OCI-M1 (cell line): ENCODE results near the gene FAM3C.
"Not testable (repeated sequence)": the region's sequence is repeated elsewhere in the genome, so short reads cannot be mapped to it uniquely, and the experiment has no call there.

Experiments
- DNase-seq: peaks from one replicate; lab custom pipeline; 2025; lab: John Stamatoyannopoulos, UW

Gene FAM3C

GRCh38 chr7:121330053-121330833, 65.9 kb downstream of the FAM3C start:
- no peak for DNase-seq

- no peak for DNase-seq
Observed at GRCh38 chr7:121329191-121330052, 66.7 kb downstream of the FAM3C start.

GRCh38 chr7:121328508-121329190, 67.5 kb downstream of the FAM3C start, which contains the start of gene WNT16:
WNT16 (plus strand) TSS chr7:121329000; CDS start chr7:121329293, 293 bp downstream.
- no peak for DNase-seq

DNA sequence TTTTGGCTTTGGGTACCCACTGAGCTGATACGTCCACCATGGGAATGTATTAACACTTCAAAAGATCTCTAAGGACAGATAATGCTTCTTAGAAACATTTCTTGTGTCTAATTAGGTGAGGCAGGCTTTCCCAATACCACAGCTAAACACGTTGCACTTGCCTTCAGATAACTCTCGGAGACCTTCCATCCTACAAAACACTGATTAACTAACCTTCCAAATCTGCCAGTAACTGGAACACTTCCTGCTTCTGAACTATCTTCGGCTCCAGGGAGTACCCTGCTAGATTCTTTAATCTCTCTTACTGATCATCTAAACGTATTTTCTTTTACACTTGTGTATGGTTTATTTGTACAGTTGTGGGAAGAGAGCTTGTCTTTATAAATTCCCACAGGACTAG, 68.4 kb downstream of the FAM3C start:
- DNase-seq = no peak

- DNase-seq = no peak
Observed at GRCh38 chr7:121323515-121324302, 72.4 kb downstream of the FAM3C start.

- no peak for DNase-seq
Observed at GRCh38 chr7:121322460-121322859, 73.6 kb downstream of the FAM3C start.

- not testable (repeated sequence) for DNase-seq
Observed at GRCh38 chr7:121315170-121315569, 80.9 kb downstream of the FAM3C start.

DNA sequence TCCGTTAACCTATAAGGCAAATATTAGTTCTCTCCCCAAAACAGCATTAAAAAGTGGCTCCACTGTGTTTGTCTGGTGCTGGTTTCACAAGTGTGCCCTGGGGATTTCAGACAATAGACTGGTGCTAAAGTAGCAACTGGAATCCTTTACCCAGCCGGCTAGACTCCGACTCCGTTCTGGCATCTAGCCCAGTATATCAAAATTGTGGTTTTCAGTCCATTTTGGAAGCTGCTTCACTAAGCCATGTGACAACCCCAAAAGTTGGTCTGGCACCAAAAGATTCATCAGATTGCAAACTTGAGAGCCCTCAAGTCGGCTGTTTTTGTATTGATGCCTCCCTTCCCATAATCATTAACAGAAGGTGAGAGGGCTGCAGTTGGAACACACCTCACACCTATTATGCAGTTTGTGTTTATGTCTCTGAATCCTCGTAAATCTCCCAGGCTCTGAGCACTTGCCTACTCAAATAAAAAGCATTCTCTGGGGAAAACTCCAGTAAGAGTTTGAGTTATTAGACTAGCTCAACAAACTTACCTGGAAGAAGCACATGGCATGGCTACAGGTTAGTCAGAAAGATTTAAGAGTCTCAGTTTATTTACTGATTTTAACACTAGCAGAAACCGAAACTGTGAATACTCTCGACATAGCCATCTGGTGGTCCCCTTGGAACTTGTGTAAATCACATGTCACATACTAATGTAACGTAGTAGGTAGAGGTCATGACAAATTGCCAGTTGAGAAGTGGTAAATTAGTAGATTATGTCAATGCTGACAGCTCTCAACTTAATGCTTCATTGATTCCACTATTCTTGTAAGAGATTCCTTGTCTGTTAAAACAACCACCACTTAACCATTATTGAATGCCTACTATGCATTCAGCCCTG, 82.1 kb downstream of the FAM3C start:
- peak; percentile 71 for DNase-seq

GRCh38 chr7:121313220-121313792, 82.8 kb downstream of the FAM3C start:
- DNase-seq = no peak

- DNase-seq = no peak
Observed at GRCh38 chr7:121307021-121307574, 89.0 kb downstream of the FAM3C start.

GRCh38 chr7:121306565-121306964, 89.5 kb downstream of the FAM3C start:
- DNase-seq = no peak

DNA sequence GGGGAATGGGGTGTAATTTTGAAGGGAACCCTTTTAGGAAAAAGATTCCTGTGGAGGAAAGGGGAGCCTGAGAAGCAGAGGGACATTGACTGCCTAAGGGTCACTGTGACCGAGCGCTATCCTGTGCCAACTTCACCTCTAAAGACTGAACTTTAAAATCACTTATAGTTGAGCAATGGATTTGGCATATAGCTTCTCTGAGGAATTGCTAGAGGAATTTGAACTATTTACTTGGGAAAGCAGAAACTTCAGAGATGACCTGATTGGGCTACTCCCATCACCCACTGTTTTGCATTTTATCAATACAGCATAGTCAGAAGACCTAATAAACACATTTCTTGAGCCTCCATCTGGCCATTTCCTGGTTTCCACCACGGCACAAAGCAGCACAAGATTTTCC, 91.0 kb downstream of the FAM3C start:
- no peak for DNase-seq

DNA sequence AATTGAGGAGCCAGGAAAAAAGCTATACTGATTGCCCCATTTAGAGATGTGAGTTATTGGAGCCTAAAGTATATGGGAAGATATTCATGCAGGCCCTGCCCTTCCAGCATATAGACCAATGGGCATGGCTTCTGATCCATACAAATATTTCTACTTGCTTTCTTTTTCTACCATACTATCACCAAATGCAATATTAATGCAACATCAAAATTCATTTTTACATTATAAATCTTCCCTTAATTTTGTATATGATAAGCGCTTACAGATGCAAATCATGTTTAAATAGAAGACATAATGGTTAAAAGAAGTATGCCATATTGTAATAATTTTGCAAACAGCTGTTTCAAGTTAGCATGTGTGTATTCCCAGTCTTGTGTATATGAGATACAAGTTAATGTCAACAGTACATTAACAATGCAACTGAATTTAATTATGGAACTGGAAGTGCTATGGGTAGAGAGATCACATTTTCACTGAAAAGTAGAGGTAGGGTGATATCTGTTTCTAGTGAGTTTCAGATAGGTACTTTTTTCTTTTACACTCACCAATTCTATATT, 91.9 kb downstream of the FAM3C start:
- no peak for DNase-seq

- no peak for DNase-seq
Observed at GRCh38 chr7:121303422-121304101, 92.5 kb downstream of the FAM3C start.

DNA sequence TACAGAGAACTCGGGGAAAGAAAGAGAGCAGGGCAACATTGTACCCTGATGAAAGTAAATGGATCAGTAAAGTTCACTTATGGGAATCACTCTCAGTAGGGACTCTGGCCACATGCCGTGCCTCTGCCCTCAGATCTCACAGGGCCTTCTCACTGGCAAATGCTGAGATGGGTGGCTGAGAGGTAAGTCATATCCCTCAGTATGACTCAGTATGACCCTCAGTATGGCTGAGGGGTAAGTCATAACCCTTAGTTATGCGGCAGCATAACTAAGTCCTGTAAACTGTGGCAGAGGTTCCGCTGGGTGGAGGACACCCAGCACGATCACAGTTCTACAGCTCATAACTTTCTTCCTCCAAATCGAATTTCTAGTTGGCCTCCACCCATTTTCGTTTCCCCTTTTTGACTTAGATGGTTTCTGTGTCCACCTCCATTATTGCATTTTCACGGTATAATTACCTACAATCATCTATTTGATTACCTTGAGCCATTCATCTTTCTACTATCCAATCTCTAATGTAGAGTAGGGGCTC, 93.8 kb downstream of the FAM3C start:
- DNase-seq = no peak

DNA sequence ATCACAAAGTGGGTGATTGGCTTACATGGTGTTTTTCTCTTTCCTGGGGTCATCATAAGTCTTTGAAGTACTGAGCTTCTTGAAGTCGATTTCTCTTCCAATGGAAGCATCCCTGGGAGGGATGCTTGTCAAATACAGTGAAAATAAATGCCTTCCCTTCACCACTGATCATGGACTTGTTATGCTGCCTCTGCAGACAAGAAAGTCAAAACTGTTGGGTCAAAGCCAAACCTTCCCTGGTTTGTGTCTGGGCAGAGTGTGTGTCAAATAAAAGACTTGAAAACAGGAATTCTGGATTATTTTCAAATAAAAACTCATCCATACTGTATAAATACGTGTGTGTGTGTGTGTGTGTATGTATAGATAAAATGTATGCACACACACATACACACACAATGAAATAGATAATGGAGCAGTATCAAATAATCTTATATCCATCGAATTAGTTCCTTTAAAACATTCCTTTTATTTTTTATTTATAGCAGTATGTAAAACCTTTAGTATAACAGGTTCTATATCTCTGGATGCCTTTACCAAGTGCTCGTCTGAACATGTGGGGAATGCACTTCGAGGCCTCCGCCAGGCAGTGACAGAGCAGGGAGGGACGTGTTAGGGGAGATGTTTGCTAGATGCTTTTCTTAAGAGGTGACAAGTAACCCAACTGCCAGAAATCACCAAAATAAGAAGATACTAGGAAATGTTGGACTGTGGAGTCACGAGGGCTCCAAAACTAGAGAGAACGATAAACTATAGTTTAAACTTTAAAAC, 94.5 kb downstream of the FAM3C start:
- DNase-seq = no peak

DNA sequence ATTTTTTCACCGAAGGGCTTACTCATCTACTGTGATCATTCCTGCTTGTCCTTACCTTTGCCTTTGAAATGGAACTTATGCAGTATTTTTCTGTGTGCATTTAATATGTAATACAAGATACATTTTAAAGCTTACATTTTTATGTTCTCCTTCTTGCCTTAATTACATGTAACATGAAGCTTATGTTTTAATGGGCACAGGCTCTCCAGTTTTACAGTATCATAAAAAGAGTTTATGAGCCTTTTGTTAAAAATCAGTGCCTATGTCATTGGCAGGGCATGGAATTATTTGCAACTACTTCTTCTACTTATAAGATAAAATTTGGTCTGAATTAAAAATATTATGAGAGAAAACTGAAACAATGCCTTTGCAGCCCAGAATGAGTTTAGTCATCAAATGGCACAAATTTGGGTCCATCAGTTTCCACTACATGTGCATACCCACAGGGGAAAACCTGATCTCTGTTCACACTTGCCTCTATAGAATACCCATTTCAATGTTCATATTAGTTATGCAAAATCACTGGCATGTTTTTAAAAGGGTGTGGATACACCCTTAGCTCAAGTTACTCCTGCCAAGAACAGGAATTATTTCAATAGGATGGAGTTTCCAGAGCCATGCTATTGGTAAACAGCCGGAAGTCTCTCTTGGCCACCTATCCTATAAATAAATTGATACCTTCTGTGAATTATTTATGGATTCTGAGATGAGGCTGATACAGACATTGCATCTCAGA, 95.3 kb downstream of the FAM3C start:
- DNase-seq = no peak
